NCI-H460 (cell line): ENCODE results near the gene HS6ST1. TPM values are rescaled to one million over a fixed set of nuclear protein-coding genes. Genes with fewer than 3 reads are reported as not detected.
"Not testable (repeated sequence)": the region's sequence is repeated elsewhere in the genome, so short reads cannot be mapped to it uniquely, and the experiment has no call there.

Source experiments
- DNase-seq: peaks from one replicate; pipeline ENCODE4 v3.0.0-alpha.2; 2016; ENCODE audit warnings: low read depth; ENCODE audit errors: extremely low read depth
- total RNA-seq: library from RNA; depleted of rRNA; stranded (reverse); fragments of >200 nt; shearing (Covaris generic); gene quantifications from 2 replicates; pipeline ENCODE4 v1.2.3, GENCODE V29; 2014

Gene HS6ST1
- total RNA-seq, 1 experiment from 2014 or later: 15.6 TPM

GRCh38 chr2:128252501-128252900 lies 66.2 kb downstream of the HS6ST1 start:
- no peak for DNase-seq

- DNase-seq: not testable (repeated sequence)
Measured at GRCh38 chr2:128252086-128252485, 66.6 kb downstream of the HS6ST1 start.

DNA sequence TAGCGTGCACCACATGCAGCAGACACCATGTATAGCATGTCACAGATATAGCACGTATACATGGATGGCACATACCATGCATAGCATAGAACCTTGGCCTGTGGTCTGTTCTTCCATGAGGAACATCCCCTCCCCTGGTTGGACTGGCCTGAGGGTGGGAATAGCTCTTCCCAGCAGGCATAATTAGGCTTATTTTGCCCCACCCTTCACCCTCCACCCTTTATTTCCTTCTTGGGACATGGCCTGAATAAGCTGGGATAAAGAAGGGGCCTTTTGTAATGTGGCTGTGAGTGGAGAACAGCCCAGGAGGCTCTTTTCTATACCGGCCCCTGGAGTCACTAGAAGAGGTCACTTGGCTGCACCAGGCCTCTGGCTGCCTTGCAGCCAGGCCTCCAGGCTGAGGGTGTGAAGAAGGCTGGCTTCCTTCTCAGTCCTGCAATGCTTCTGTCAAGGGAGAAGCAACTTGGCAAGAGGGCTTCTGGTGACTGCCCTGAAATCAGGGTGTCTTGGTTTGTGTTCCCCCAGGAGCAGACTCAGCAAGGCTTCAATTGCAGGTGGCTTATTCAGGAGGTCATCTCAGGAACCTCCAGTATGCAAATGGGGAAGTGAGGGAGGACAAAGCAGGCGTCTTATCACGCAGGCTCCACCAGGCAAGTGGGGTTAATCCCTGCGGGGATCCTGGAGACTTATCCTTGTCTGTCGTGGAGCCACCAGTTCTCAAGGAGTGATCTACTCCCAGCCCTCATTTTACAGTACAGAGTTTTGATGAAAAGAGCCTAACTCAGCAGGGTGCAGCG lies 68.2 kb downstream of the HS6ST1 start:
- no peak for DNase-seq

DNA sequence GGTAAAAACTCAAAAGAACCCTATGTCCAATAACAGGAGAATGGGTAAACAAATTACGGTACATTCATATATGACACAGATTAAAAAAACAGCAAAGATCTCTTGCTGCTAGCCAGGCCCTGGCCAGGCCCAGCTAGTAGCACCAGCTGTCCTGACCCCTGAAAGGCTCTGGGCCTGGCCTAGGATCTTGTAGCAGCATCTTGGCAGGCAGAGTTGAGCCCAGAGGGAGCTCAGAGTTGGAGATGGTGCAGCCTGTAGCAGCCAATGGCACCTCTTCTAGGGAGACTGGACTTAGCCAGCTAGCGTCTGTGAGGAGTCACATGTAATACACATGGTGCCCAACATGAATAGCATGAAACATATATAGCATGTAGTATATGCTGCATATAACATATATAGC lies 69.1 kb downstream of the HS6ST1 start:
- no peak for DNase-seq

DNA sequence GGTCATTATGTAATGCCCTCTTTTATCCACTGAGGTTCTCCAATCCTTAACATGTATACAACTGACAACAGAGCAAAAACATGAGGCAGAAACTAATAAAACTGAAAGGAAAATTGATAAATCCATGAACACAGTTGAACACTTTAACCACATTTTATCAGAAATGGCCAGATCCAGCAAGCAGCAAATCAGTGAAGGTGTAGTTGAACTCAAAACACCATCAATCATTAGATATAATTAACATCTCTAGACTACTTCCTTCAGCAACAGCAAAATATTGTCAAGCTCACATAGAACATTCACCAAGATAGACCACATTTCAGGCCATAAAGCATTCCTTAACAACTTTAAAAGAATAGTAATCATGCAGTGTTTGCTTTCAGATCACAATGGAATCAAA lies 72.9 kb downstream of the HS6ST1 start:
- no peak for DNase-seq

- no peak for DNase-seq
Measured at GRCh38 chr2:128241896-128242295, 76.8 kb downstream of the HS6ST1 start.

DNA sequence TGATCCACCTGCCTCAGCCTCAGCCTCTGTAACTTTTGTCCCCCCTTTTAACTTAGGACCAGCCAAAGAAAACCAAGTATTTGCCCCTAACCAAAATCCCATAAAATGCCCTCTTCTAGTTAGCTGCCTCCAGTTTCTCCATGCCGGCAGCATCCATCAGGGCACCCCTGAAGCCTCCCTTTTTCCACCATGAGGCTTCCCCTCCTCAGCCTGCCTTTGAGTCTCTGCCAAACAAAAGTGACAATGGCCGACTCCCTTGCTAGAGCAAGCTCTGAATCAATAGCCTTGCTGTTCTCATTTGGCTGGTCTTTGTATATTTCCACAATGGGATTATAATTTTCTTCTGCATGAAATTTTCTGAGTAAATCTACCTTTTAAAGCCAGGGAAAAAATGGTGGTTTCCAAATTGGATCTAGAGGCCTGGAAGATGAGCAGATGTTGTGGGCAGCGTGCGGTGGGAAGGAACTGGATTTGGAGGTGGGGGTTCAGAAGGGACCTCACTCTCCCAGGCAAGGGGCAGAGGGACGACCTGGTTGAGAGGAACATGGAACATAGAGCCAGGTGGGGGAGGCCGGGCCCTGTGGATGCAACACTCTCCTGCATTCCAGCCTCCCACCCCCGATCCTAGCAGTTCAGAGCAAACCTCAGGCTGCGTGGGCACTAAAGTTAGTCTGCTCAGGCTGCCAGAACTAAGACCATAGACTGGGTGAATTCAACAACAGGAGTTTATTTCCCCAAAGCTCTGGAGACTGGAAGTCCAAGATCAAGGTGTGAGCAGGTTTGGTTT lies 80.6 kb downstream of the HS6ST1 start:
- DNase-seq: no peak

- no peak for DNase-seq
Measured at GRCh38 chr2:128237081-128237534, 81.6 kb downstream of the HS6ST1 start.

DNA sequence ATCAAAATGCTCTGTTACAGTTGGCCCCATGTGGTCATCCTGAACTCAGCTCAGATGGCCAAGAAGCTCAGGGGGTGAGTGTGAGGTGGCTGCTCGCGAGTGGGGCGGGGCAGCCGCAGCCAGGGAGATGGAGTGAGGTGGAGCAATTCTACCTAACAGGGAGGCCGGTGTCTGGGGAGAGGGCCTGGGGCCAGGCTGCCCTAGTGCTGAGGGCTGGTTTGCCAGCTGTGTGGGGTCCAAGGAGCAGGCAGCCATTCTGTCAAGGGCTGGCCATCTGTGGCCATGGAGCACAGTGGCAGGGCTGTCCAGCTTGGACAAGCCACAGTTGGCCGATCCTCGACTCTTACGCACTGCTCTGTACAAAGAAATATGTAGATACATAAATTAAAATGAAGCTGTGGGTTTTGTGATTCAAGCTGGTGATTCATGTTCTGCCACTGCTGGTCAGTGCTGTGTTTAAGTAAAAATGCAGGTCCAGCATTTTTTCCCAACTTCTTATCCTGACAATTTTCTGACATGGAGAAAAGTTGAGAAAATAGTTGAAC lies 82.1 kb downstream of the HS6ST1 start:
- DNase-seq: no peak

GRCh38 chr2:128235581-128235980 lies 83.1 kb downstream of the HS6ST1 start:
- no peak for DNase-seq

DNA sequence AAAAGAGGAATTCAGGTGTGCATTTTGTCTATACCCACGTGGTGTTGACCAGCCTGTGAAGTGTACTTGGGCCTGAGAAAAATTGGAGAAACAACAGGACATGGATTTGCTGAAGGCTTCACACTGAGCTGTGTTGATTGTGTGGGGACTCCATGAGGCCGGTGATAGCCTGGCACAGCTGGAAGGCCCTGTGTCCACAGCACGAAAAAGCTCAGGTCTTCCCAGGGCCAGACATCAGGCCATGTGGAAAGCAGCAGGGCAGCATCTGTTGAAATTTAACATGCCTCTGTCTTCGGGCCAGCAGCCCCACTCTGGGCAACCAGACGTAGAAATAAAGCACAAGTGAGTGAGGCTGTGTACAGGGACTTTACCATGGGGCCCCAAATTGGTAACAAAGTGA lies 84.1 kb downstream of the HS6ST1 start:
- no peak for DNase-seq

GRCh38 chr2:128233790-128234395 lies 84.8 kb downstream of the HS6ST1 start:
- DNase-seq: no peak

DNA sequence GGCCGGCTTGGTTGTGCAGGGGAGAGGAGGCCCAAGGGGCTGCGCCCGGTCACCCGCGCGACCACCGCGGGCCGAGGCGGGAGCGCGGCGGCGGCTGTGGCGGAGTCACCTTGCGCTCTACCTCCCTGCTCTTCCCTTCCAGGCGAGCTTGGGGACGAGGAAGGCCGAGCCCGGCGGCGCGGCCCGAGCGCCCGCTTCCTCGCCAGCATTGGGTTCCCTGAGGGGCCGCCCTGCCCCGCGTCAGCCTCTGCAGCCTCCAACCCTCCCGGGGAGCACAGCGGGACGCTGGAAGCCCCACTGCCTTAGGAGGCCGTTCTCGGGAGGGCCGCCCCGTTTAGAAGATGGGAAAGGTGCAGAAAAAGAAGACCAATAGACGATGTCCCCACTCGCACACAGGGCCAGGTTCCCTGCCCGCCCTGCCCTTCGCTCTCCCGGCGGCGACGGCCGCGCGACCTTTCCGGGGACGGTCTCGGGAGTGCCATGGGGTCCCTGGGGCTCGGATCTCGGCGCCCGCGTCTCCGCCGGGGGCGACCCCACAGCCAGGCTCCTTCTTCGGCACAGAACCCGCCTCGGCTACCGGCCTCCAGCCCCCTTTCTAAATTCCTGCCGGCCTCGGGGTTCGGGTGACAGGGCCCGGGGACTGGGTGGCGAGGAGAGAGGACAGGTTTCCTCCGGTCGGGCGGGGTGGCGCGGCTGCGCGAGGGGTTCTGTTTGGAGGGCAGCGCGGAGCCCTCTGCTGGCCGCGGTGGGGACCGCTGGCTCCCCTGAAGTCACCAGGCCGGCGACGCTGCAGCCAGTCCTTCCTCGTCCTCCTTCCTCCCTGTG lies 85.5 kb downstream of the HS6ST1 start:
- DNase-seq: peak; percentile 72

- DNase-seq: peak; percentile 16
Measured at GRCh38 chr2:128228894-128229293, 89.8 kb downstream of the HS6ST1 start.

GRCh38 chr2:128227862-128228261 lies 90.8 kb downstream of the HS6ST1 start:
- no peak for DNase-seq

DNA sequence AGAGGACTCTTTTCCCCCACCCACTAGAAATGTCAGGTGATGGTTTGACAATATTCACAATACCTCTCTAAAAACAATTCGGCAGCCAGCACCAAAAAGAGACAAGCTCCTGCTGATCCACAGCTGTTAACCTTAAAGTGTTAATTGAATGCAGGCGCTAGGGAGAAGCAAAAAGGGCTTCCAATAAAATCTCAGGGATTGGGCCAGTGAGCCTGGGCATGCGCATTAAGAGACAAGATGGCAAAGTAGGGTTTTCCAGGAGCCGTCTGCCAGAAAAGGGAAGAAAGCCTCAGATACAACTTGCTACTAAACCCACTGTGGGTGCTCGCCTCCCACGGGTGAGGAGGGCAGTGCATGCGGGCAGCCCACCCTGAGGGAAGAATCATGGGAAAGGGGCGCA lies 98.8 kb downstream of the HS6ST1 start:
- no peak for DNase-seq

- no peak for DNase-seq
Measured at GRCh38 chr2:128217671-128218070, 101.0 kb downstream of the HS6ST1 start.

GRCh38 chr2:128215897-128216642 lies 102.6 kb downstream of the HS6ST1 start:
- no peak for DNase-seq
